Panc1 (cell line): ENCODE results near the gene CHN1. TPM values are rescaled to one million over a fixed set of nuclear protein-coding genes. Genes with fewer than 3 reads are reported as not detected.

Experiments
- ATAC-seq: fragments of 200-7000 bp; cut with Tn5 transposase; 2 replicates; pipeline ENCODE4 v1.9.1; 2020; ENCODE audit warnings: mild to moderate bottlenecking, moderate library complexity
- BruUV-seq: library from RNA; stranded (reverse); fragments of 400-500 nt; replicated peaks from 2 replicates; lab custom pipeline; 2021; lab: Mats Ljungman, UMichigan
- CTCF ChIA-PET: fragments of 300-600 bp; sonication (Branson Sonifier 250); formaldehyde crosslinking; loops from one replicate; lab custom pipeline; 2022; ENCODE audit warnings: antibody characterized with exemption; lab: Charles Lee
- POLR2A ChIA-PET: fragments of 300-600 bp; sonication (Branson Sonifier 250); formaldehyde crosslinking; loops from one replicate; lab custom pipeline; 2022; ENCODE audit warnings: antibody characterized with exemption; lab: Charles Lee
- DNase-seq: peaks from one replicate; pipeline ENCODE4 v3.0.0-alpha.2; 2010; ENCODE audit warnings: low read depth, low spot score
- H3K27ac ChIP-seq: 2 replicates; pipeline ENCODE4 v1.5.1; 2011; ENCODE audit warnings: mild to moderate bottlenecking, low read length, inconsistent platforms
- H3K27me3 ChIP-seq: fragments of 200-500 bp; sonication (Bioruptor generic); 2 replicates; pipeline ENCODE4 v1.6.0; 2014; ENCODE audit warnings: low read length, inconsistent platforms; ENCODE audit not compliant: control insufficient read depth, insufficient read depth
- H3K36me3 ChIP-seq: fragments of 200-500 bp; sonication (Bioruptor generic); 2 replicates; pipeline ENCODE4 v1.5.1; 2014; ENCODE audit warnings: inconsistent platforms, mild to moderate bottlenecking, low read length, moderate library complexity; ENCODE audit not compliant: control insufficient read depth, insufficient read depth
- H3K4me1 ChIP-seq: 2 replicates; pipeline ENCODE4 v1.5.1; 2011; ENCODE audit warnings: inconsistent platforms, mild to moderate bottlenecking, low read length, moderate library complexity; ENCODE audit not compliant: control insufficient read depth, insufficient read depth
- H3K4me3 ChIP-seq, 2 experiments: 2 replicates each; pipeline ENCODE4 v1.5.1; 2011 to 2012; ENCODE audit warnings: low read depth in 2 of 2, low read length in 2 of 2, mild to moderate bottlenecking in 2 of 2, inconsistent platforms in 1 of 2, moderate library complexity in 1 of 2
- H3K9me3 ChIP-seq: fragments of 200-500 bp; sonication (Bioruptor generic); 2 replicates; pipeline ENCODE4 v1.5.1; 2014; ENCODE audit warnings: low read depth, mild to moderate bottlenecking, inconsistent platforms, low read length, moderate library complexity; ENCODE audit not compliant: control insufficient read depth, insufficient read depth
- POLR2AphosphoS5 ChIP-seq: IDR thresholded peaks from 2 replicates; pipeline ENCODE4 v1.6.1; 2012; ENCODE audit warnings: mild to moderate bottlenecking, low read depth, low read length, moderate library complexity
- SIN3A ChIP-seq: IDR thresholded peaks from 2 replicates; pipeline ENCODE4 v1.6.1; 2012; ENCODE audit warnings: low read depth, mild to moderate bottlenecking, low read length, moderate library complexity, borderline replicate concordance; ENCODE audit not compliant: insufficient read depth
- TCF7L2 ChIP-seq: IDR thresholded peaks from 2 replicates; pipeline ENCODE4 v1.6.1; 2011; ENCODE audit warnings: mild to moderate bottlenecking, low read depth, low read length, inconsistent platforms
- in situ Hi-C: cut with HindIII; loops from 2 replicates; pipeline ENCODE4 v1.10.0; 2016; ENCODE audit warnings: low sequenced_read_pairs, low pct_unique_long_range_greater_than_20kb
- intact Hi-C: fragments of 100-400 bp; cut with micrococcal nuclease; formaldehyde crosslinking; loops from one replicate; pipeline ENCODE4 v1.10.0; 2022; ENCODE audit not compliant: unreplicated experiment
- total RNA-seq: library from RNA; stranded (reverse); gene quantifications from one replicate; pipeline ENCODE4 v1.2.1, GENCODE V29; 2021; ENCODE audit not compliant: unreplicated experiment
- TF ChIP-seq, protein P1 (sequence below): fragments of 450-650 bp; IDR thresholded peaks from 2 replicates; pipeline ENCODE4 v1.5.1; 2017; ENCODE audit warnings: mild to moderate bottlenecking
- TF ChIP-seq, protein P2 (sequence below), 2 experiments: IDR thresholded peaks; 2 replicates each; pipeline ENCODE4 v1.6.1; 2011 to 2012; ENCODE audit warnings: low read depth in 2 of 2, control low read depth in 1 of 2, low read length in 1 of 2, mild to moderate bottlenecking in 1 of 2, moderate library complexity in 1 of 2; ENCODE audit not compliant: insufficient read depth in 1 of 2

The CHN1 gene
- total RNA-seq, 1 experiment from 2014 or later: 20.8 TPM

DNA sequence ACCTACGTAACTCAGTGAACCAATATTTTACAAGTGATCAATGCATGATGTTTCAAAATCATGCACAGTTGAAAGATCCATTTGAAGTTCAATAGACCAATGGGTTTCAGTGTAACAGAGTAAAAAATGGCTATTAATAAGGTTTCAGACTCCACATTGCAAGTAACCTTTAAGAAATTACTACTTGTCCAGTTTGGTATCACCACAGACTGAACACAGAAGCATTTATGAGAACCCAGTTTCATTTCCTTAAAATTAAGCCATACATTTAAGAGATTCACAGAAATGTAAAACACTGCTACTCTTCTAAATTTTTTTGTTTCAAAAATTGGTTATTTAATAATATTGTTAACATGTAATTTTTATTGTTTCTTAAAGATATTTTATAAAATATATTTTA, 142.0 kb downstream of the CHN1 start:
- Histone ChIP-seq H3K27ac (no peak overlapping the region), H3K27me3 (no peaks in the 10 kb centered on the region), H3K9me3 (no peaks in the 10 kb centered on the region), H3K36me3 (no peaks in the 10 kb centered on the region), H3K4me3 (no peak overlapping the region), H3K4me1 (no peaks in the 10 kb centered on the region)
- CTCF ChIA-PET: no interaction called here
- BruUV-seq: no TSS peak
- in situ Hi-C loops (no loop called here), intact Hi-C loops (no loop called here)
- TF ChIP-seq, protein P1, sequence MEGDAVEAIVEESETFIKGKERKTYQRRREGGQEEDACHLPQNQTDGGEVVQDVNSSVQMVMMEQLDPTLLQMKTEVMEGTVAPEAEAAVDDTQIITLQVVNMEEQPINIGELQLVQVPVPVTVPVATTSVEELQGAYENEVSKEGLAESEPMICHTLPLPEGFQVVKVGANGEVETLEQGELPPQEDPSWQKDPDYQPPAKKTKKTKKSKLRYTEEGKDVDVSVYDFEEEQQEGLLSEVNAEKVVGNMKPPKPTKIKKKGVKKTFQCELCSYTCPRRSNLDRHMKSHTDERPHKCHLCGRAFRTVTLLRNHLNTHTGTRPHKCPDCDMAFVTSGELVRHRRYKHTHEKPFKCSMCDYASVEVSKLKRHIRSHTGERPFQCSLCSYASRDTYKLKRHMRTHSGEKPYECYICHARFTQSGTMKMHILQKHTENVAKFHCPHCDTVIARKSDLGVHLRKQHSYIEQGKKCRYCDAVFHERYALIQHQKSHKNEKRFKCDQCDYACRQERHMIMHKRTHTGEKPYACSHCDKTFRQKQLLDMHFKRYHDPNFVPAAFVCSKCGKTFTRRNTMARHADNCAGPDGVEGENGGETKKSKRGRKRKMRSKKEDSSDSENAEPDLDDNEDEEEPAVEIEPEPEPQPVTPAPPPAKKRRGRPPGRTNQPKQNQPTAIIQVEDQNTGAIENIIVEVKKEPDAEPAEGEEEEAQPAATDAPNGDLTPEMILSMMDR: no peak
- TF ChIP-seq POLR2AphosphoS5 (no peak), TCF7L2 (no peak), SIN3A (no peak)
- TF ChIP-seq, protein P2, sequence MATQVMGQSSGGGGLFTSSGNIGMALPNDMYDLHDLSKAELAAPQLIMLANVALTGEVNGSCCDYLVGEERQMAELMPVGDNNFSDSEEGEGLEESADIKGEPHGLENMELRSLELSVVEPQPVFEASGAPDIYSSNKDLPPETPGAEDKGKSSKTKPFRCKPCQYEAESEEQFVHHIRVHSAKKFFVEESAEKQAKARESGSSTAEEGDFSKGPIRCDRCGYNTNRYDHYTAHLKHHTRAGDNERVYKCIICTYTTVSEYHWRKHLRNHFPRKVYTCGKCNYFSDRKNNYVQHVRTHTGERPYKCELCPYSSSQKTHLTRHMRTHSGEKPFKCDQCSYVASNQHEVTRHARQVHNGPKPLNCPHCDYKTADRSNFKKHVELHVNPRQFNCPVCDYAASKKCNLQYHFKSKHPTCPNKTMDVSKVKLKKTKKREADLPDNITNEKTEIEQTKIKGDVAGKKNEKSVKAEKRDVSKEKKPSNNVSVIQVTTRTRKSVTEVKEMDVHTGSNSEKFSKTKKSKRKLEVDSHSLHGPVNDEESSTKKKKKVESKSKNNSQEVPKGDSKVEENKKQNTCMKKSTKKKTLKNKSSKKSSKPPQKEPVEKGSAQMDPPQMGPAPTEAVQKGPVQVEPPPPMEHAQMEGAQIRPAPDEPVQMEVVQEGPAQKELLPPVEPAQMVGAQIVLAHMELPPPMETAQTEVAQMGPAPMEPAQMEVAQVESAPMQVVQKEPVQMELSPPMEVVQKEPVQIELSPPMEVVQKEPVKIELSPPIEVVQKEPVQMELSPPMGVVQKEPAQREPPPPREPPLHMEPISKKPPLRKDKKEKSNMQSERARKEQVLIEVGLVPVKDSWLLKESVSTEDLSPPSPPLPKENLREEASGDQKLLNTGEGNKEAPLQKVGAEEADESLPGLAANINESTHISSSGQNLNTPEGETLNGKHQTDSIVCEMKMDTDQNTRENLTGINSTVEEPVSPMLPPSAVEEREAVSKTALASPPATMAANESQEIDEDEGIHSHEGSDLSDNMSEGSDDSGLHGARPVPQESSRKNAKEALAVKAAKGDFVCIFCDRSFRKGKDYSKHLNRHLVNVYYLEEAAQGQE (IDR thresholded peaks at IDR 0.05; ENCODE audit: insufficient read depth in 1 of 2, low read depth in 2 of 2, low read length in 1 of 2): no peak
- ATAC-seq: no peak
- POLR2A ChIA-PET: no interaction called here
- no peak for DNase-seq

DNA sequence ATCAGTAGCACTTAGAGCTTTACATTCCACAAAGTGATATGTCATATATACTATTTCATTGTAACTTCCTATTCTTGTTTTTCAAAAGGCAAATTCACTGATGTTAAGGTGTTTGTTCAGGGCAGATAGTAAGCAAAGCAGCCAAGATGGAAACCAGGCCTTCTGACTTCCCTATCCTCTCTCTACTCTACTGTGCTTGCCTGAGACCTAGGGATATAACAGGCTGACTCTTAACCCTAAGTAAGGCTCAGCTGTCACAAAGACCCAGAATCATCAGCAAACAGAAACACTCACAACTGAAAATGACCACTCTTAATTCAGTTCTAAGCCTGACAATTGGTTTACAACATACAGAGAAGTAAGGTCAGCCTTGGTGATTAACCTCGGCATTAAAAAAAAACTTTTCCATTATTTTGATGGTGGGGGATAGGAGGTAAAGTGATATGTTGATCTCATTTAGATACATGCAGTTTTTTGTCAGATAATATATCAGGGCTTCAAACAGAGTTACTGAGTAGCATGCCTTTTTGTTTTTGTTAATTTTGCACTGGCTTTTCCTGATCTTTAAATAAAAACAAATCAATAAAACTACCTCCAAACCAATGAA, 145.5 kb downstream of the CHN1 start:
- DNase-seq (no peak), ATAC-seq (no peak)
- Histone ChIP-seq H3K27me3 (no peaks in the 10 kb centered on the region), H3K4me1 (no peaks in the 10 kb centered on the region), H3K36me3 (no peaks in the 10 kb centered on the region), H3K4me3 (no peak overlapping the region), H3K27ac (no peak overlapping the region), H3K9me3 (no peaks in the 10 kb centered on the region)
- ChIA-PET CTCF (interaction anchor here (0.6 kb wide), 1 partner anchor 12 kb away, joined by 3 read pairs; no protein-coding TSS in a partner anchor), POLR2A (interaction anchor here (0.6 kb wide), 2 partner anchors 44 to 104 kb away, joined by 5 read pairs; no protein-coding TSS in a partner anchor)
- in situ Hi-C loops (no loop called here), intact Hi-C loops (no loop called here)
- BruUV-seq: no TSS peak
- TF ChIP-seq, protein P2 (IDR thresholded peaks at IDR 0.05; ENCODE audit: insufficient read depth in 1 of 2, low read depth in 2 of 2, low read length in 1 of 2): no peak
- TF ChIP-seq POLR2AphosphoS5 (no peak), SIN3A (no peak)
